Measurements from ENCODE around the gene TAMM41.
A peak's percentile ranks its signal among the peaks of the same experiment; 100 is the strongest.

Gene TAMM41

DNA sequence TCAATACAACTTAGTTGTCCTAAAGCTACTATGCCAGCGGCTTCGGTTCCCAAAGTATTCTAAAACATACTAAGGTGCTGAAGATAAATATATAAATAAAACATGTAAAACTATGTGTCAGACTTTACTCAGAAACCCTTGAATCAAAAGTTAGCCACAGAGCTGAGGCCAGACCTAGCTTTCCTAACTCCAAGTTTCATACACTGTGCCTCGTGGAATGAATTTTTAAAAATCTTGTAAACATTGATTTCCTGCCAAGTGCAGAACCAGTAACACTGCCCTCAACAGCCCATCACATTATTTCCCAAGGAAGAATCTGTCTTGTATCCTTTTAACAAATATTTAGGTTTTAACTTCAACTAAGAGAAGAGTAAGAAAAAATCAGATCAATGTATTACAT lies 36.4 kb downstream of the TAMM41 start:
- TF ChIP-seq, protein P1, sequence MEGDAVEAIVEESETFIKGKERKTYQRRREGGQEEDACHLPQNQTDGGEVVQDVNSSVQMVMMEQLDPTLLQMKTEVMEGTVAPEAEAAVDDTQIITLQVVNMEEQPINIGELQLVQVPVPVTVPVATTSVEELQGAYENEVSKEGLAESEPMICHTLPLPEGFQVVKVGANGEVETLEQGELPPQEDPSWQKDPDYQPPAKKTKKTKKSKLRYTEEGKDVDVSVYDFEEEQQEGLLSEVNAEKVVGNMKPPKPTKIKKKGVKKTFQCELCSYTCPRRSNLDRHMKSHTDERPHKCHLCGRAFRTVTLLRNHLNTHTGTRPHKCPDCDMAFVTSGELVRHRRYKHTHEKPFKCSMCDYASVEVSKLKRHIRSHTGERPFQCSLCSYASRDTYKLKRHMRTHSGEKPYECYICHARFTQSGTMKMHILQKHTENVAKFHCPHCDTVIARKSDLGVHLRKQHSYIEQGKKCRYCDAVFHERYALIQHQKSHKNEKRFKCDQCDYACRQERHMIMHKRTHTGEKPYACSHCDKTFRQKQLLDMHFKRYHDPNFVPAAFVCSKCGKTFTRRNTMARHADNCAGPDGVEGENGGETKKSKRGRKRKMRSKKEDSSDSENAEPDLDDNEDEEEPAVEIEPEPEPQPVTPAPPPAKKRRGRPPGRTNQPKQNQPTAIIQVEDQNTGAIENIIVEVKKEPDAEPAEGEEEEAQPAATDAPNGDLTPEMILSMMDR (IDR thresholded peaks at IDR 0.05; ENCODE audit: insufficient read depth, low read depth, low read length, missing control alignments): no peak
- H3K4me3 ChIP-seq (ENCODE audit: low read depth, low read length): no peak overlapping the region
- no peak for DNase-seq (ENCODE audit: low read depth)

DNA sequence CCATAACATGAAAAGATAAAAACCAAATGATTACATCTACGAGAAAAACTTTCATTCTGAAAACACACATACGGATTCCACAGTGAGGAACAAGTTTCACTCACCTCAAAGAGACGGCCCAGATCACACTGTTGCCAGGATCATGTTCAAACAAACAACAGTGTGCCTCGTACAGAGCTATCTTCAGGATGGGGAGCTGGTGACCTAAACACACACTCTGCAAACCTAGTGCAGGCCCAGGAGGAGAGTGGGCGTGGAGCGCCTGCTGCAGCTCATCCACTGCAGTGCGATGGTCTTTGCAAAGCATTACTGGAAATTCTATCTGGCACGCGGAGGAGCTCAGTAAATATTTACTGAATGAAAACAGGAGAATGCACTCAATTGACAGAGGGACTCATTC lies 38.5 kb downstream of the TAMM41 start:
- DNase-seq (ENCODE audit: low read depth): no peak
- TF ChIP-seq, protein P1 (IDR thresholded peaks at IDR 0.05; ENCODE audit: insufficient read depth, low read depth, low read length, missing control alignments): no peak
- H3K4me3 ChIP-seq (ENCODE audit: low read depth, low read length): no peak overlapping the region

- no peak for DNase-seq (ENCODE audit: low read depth)
- TF ChIP-seq, protein P1 (IDR thresholded peaks at IDR 0.05; ENCODE audit: insufficient read depth, low read depth, low read length, missing control alignments): no peak
- H3K4me3 ChIP-seq (ENCODE audit: low read depth, low read length): no peak overlapping the region
Measured at GRCh38 chr3:11807686-11808085, 39.0 kb downstream of the TAMM41 start.

GRCh38 chr3:11805716-11806115 lies 41.0 kb downstream of the TAMM41 start:
- TF ChIP-seq, protein P1 (IDR thresholded peaks at IDR 0.05; ENCODE audit: insufficient read depth, low read depth, low read length, missing control alignments): no peak
- DNase-seq (ENCODE audit: low read depth): no peak

GRCh38 chr3:11803977-11804892 lies 42.5 kb downstream of the TAMM41 start:
- peak; percentile 67 for DNase-seq (ENCODE audit: low read depth)
- TF ChIP-seq, protein P1 (IDR thresholded peaks at IDR 0.05; ENCODE audit: insufficient read depth, low read depth, low read length, missing control alignments): peak; percentile 66
- no peak overlapping the region for H3K4me3 ChIP-seq (ENCODE audit: low read depth, low read length)

More at GRCh38 chr3:11805716-11806115, 41.0 kb downstream of the TAMM41 start:
- no peak overlapping the region for H3K4me3 ChIP-seq (ENCODE audit: low read depth, low read length)

DNA sequence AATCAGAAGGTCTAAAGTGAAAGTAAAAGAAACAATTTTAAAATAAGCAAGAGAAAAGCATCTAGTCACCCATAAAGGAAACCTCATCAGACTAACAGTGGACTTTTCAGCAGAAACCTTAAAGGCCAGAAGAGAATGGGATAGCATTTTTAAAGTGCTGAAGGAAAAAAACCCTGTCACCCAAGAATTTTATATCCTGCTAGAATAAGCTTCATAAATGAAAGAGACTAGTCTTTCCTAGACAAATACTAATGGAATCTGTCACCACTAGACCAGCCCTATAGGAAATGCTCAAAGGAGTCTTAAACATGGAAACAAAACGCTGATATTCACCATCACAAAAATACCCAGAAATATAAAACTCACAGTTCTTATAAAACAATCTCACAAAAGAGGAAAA lies 46.9 kb downstream of the TAMM41 start:
- no peak overlapping the region for H3K4me3 ChIP-seq (ENCODE audit: low read depth, low read length)
- TF ChIP-seq, protein P1 (IDR thresholded peaks at IDR 0.05; ENCODE audit: insufficient read depth, low read depth, low read length, missing control alignments): no peak
- no peak for DNase-seq (ENCODE audit: low read depth)

Measured in GM12865 (cell line).